SK-N-MC (cell line): ENCODE data around the gene COL8A2.

Source experiments
- DNase-seq: peaks from one replicate; pipeline ENCODE4 v3.0.0-alpha.2; 2011; ENCODE audit warnings: low read depth, low spot score
- H3K27ac ChIP-seq: fragments of 200-600 bp; sonication (generic); 2 replicates; pipeline ENCODE4 v1.5.1; 2016; ENCODE audit warnings: mixed run types
- H3K36me3 ChIP-seq: fragments of 200-600 bp; sonication (generic); 2 replicates; pipeline ENCODE4 v1.6.1; 2017; ENCODE audit warnings: antibody characterized with exemption, low read length, mixed read lengths; ENCODE audit not compliant: insufficient read depth
- H3K4me3 ChIP-seq: fragments of 200-600 bp; sonication (generic); 2 replicates; pipeline ENCODE4 v1.5.1; 2016
- H3K9ac ChIP-seq: fragments of 200-600 bp; sonication (generic); 2 replicates; pipeline ENCODE4 v1.8.0; 2017; ENCODE audit warnings: mixed run types, mixed read lengths; ENCODE audit not compliant: insufficient read length
- H3K9me3 ChIP-seq: fragments of 200-600 bp; sonication (generic); 2 replicates; pipeline ENCODE4 v1.6.1; 2017; ENCODE audit warnings: low read depth, mild to moderate bottlenecking, antibody characterized with exemption, low read length, moderate library complexity, mixed read lengths
- EZH2 ChIP-seq: fragments of 200-600 bp; sonication (generic); IDR thresholded peaks from one replicate; pipeline ENCODE4 v1.6.1; 2017; ENCODE audit warnings: antibody characterized with exemption
- FOXP2 ChIP-seq: optimal IDR thresholded peaks from 2 replicates; pipeline ENCODE3; 2011; ENCODE audit warnings: mild to moderate bottlenecking, moderate library complexity; ENCODE audit not compliant: insufficient read depth; ENCODE audit errors: extremely low read length, control extremely low read depth
- POLR2AphosphoS5 ChIP-seq: IDR thresholded peaks from 2 replicates; pipeline ENCODE4 v1.6.1; 2012; ENCODE audit warnings: mild to moderate bottlenecking, low read depth, low read length, borderline replicate concordance

Gene COL8A2

GRCh38 chr1:36084497-36085115 lies 40.4 kb downstream of the COL8A2 start:
- no peak for TF ChIP-seq POLR2AphosphoS5
- TF ChIP-seq FOXP2 = no peak
- TF ChIP-seq EZH2 = no peak
- no peak overlapping the region for H3K27ac ChIP-seq
- no peak for DNase-seq
- no peaks in the 10 kb centered on the region for H3K9me3 ChIP-seq
- H3K4me3 ChIP-seq = peak overlapping the region; percentile 83
- H3K9ac ChIP-seq = peak overlapping the region; percentile 63
- no peaks in the 10 kb centered on the region for H3K36me3 ChIP-seq

GRCh38 chr1:36083635-36084496 lies 41.2 kb downstream of the COL8A2 start, which contains the start of gene TEKT2:
TSS of gene TEKT2 (plus strand) at chr1:36084094. CDS start at chr1:36084922, 828 bp downstream.
- H3K9me3 ChIP-seq = no peaks in the 10 kb centered on the region
- peak within 1 kb of the TSS; percentile 21; the same call in 1 of the 2 replicates for H3K27ac ChIP-seq
- peak within 1 kb of the TSS; percentile 83 for H3K4me3 ChIP-seq
- H3K36me3 ChIP-seq = no peaks in the 10 kb centered on the region
- peak within 1 kb of the TSS; percentile 63 for H3K9ac ChIP-seq
- DNase-seq = no peak
- TF ChIP-seq FOXP2 (no peak), EZH2 (no peak), POLR2AphosphoS5 (no peak; the same call in 1 of the 2 replicates)

DNA sequence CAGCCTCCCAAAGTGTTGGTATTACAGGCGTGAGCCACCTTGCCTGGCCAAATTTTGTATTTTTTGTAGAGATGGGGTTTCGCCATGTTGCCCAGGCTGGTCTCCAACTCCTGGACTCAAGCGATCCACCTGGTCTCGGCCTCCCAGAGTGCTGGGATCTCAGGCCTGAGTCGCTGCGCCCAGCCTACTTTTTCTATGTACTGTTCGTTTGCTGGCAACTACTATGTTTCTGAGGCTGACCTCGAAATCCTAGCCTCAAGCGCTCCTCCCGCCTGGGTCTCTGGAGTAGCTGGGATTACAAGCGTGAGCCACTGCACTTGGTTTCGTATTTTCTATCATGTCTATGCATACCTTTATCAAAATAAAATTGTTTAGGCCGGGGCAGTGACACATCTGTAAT lies 41.8 kb downstream of the COL8A2 start:
- TF ChIP-seq POLR2AphosphoS5 (no peak), FOXP2 (no peak), EZH2 (no peak)
- no peaks in the 10 kb centered on the region for H3K9me3 ChIP-seq
- no peak overlapping the region for H3K27ac ChIP-seq
- no peak for DNase-seq
- H3K36me3 ChIP-seq = no peaks in the 10 kb centered on the region
- no peak overlapping the region for H3K9ac ChIP-seq
- H3K4me3 ChIP-seq = no peak overlapping the region

DNA sequence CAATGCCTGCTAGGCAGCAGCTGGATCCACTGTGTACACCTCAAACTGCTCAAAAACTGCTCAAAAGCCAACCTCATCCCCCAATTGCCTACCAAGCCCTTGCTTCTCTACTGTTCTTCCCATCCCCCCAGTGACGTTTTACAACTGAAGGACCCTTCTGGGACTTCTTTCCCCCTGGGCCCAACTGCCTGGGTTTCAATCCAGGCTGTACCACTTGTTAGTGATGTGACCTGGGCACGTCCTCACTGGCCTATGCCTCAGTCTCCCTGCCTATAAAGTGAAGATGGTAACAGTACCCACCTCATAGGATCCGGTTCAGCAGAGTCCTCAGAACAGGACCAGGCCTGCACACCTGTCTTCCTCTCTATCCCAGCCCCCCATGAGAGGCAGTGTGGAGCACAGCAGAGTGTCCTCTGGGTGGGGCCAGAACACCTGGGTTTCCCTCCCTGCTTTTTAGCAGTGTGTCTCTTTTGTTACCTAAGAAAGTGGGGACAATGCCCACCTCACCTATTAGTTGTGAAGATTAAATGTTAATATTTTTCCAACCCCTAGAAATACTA lies 43.0 kb downstream of the COL8A2 start:
- H3K4me3 ChIP-seq = no peak overlapping the region
- no peaks in the 10 kb centered on the region for H3K36me3 ChIP-seq
- no peak for DNase-seq
- no peak overlapping the region for H3K9ac ChIP-seq
- H3K27ac ChIP-seq = peak overlapping the region; percentile 48; the same call in 1 of the 2 replicates
- TF ChIP-seq FOXP2 = no peak
- no peak for TF ChIP-seq POLR2AphosphoS5
- TF ChIP-seq EZH2 = no peak
- H3K9me3 ChIP-seq = no peaks in the 10 kb centered on the region

DNA sequence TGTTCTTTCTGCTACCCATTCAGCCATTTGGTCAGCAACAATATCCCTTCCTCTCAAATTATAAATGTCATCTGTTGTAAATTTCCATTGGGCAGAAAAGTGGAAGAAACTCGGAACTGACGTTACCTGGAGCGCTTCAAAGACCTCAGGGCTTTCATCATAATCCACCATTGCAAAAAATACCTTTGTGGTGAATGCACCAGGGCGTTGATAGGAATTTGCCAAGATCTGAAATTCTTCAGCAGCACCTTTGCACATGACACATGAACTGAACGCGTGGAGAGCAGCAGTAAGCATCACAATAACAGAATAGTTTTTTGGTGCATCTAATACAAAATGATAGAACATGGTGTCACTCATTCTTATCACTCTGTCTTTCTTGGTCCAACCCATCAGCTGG lies 44.2 kb downstream of the COL8A2 start:
- H3K9me3 ChIP-seq = no peaks in the 10 kb centered on the region
- no peak overlapping the region for H3K9ac ChIP-seq
- H3K36me3 ChIP-seq = no peaks in the 10 kb centered on the region
- H3K4me3 ChIP-seq = no peak overlapping the region
- TF ChIP-seq POLR2AphosphoS5 (no peak), EZH2 (no peak), FOXP2 (no peak)
- peak overlapping the region; percentile 84; the same call in 1 of the 2 replicates for H3K27ac ChIP-seq
- no peak for DNase-seq

DNA sequence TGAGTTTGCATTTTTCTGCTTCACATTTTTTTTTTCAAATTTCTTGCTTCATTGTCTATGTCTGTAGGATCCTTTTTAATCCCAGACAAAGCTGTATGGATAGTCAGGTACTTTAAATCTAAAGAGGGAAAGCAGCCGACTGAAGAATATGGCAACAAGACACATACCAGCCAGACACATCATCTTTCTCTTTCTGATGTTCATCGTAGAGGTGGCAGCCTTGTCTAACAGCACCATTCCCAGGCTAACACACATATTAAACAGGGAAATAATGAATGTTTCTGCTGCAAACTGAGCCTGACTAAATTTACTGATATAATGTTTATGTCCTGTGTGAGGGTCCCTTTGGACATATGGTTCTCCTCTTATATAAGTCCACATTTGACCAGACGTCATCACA lies 44.8 kb downstream of the COL8A2 start:
- no peak for DNase-seq
- H3K9me3 ChIP-seq = no peaks in the 10 kb centered on the region
- H3K36me3 ChIP-seq = no peaks in the 10 kb centered on the region
- H3K9ac ChIP-seq = peak overlapping the region; percentile 42
- TF ChIP-seq POLR2AphosphoS5 (no peak), FOXP2 (no peak), EZH2 (no peak)
- peak overlapping the region; percentile 24; the same call in 1 of the 2 replicates for H3K4me3 ChIP-seq
- H3K27ac ChIP-seq = peak overlapping the region; percentile 84

GRCh38 chr1:36076979-36077573 lies 47.9 kb downstream of the COL8A2 start:
- DNase-seq = no peak
- Histone ChIP-seq H3K27ac (0 out of 2 replicates have a peak overlapping the region, but pooled peaks have one; percentile 11), H3K36me3 (no peaks in the 10 kb centered on the region), H3K9ac (no peak overlapping the region), H3K9me3 (no peaks in the 10 kb centered on the region), H3K4me3 (no peak overlapping the region)
- no peak for TF ChIP-seq POLR2AphosphoS5
- no peak for TF ChIP-seq EZH2
- no peak for TF ChIP-seq FOXP2

DNA sequence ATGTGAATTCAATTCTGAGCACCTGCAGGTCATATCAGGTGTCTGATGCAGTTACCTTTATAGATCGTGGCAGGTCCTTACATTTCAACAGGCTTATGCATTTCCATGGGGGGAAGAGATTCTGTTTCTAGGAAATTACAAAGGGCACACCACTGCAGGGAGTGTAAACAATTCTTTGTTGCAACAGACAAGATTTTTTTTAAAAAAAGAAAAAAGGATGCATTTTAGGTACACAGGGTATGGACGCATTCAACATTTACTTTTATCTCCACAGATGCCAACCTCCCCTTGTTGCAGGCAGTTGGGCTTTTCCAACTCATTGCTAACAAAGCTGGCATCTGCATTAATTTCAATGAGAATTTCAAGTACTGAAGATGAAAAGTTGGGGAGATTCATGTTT lies 54.7 kb downstream of the COL8A2 start:
- Histone ChIP-seq H3K4me3 (no peak overlapping the region), H3K9me3 (no peaks in the 10 kb centered on the region; the same call in 1 of the 2 replicates), H3K27ac (no peak overlapping the region), H3K9ac (no peak overlapping the region), H3K36me3 (no peaks in the 10 kb centered on the region)
- no peak for TF ChIP-seq FOXP2
- DNase-seq = no peak
